ENCODE data around the gene CFAP77. TPM values are rescaled to one million over a fixed set of nuclear protein-coding genes. Genes with fewer than 3 reads are reported as not detected.

CFAP77 gene
- total and polyA plus RNA-seq, 2 of the 8 experiments (the other 6 are each of a cell fraction or from before 2014, with no cell fraction given), result 0.63 to 0.97 TPM

DNA sequence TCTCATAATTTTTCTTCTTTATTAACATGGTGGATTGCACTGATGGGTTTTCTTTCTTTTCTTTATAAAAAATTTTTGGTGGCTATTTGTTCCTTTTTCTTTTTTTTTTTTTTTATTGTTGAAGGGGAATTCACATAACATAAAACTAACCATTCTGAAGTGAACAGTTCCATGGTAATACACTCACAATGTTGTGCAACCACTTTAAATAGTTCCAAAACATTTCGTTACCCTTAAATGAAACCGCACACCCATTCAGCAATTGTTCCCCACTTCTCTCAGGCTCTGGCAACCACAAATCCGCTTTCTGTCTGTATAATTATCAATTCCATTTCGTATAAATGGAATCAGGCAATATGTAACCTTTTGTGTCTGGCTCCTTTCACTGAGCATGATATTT is 43.5 kb upstream of the CFAP77 start:
- Histone ChIP-seq H3K79me2 (ENCODE audit: control insufficient read depth in 1 of 2, insufficient read depth in 2 of 2, low read length in 2 of 2) (no peaks in the 10 kb centered on the region), H2AK5ac (ENCODE audit: low read depth, low read length) (no peak overlapping the region), H3K4me1 (replicated peaks in 1 of 4; ENCODE audit: control insufficient read depth in 3 of 4, insufficient read depth in 4 of 4, low read length in 3 of 4) (no peaks in the 10 kb centered on the region), H2BK5ac (ENCODE audit: low read depth, low read length) (no peak overlapping the region), H2BK12ac (ENCODE audit: low read depth, low read length) (no peak overlapping the region), H4K20me1 (replicated peaks in 1 of 2; ENCODE audit: control insufficient read depth in 1 of 2, insufficient read depth in 2 of 2, low read length in 2 of 2) (no peaks in the 10 kb centered on the region), H3K27me3 (replicated peaks in 1 of 4; ENCODE audit: control insufficient read depth in 3 of 4, extremely low read depth in 1 of 4, insufficient read depth in 3 of 4, low read length in 3 of 4) (no peaks in the 10 kb centered on the region), H4K91ac (replicated peaks; ENCODE audit: insufficient read length, low read length) (no peak overlapping the region), H3K79me1 (ENCODE audit: low read depth, low read length) (no peaks in the 10 kb centered on the region), H3K23me2 (ENCODE audit: low read depth, low read length) (no peaks in the 10 kb centered on the region), H2AFZ (ENCODE audit: low read length) (no peak overlapping the region), H4K8ac (ENCODE audit: extremely low read depth, insufficient read depth, low read length) (no peak overlapping the region), H3K4me2 (ENCODE audit: insufficient read depth in 1 of 2, low read depth in 2 of 2, low read length in 2 of 2) (no peak overlapping the region), H2BK120ac (replicated peaks; ENCODE audit: low read depth, low read length) (no peak overlapping the region), H3K14ac (ENCODE audit: insufficient read length) (no peak overlapping the region), H2BK15ac (ENCODE audit: low read length) (no peak overlapping the region), H3K4me3 (ENCODE audit: extremely low read depth in 1 of 4, insufficient read depth in 2 of 4, low read depth in 3 of 4, low read length in 4 of 4) (no peak overlapping the region), H3K36me3 (ENCODE audit: control insufficient read depth in 2 of 4, insufficient read depth in 4 of 4, low read length in 3 of 4) (no peaks in the 10 kb centered on the region), H4K5ac (ENCODE audit: insufficient read length, low read depth, low read length) (no peak overlapping the region), H3K56ac (replicated peaks; ENCODE audit: insufficient read length, low read depth, low read length) (no peak overlapping the region), H3K9me3 (ENCODE audit: insufficient read depth in 2 of 2, low read depth in 1 of 2, low read length in 1 of 2) (no peaks in the 10 kb centered on the region), H3K9ac (replicated peaks in 1 of 4; ENCODE audit: extremely low read depth in 1 of 4, low read depth in 3 of 4, low read length in 3 of 4) (no peak overlapping the region), H3K18ac (ENCODE audit: extremely low read depth, low read length) (no peak overlapping the region), H2BK20ac (ENCODE audit: low read length) (no peak overlapping the region), H3K27ac (ENCODE audit: low read depth, low read length) (no peak overlapping the region), H3K23ac (ENCODE audit: insufficient read length) (no peak overlapping the region), H3K4ac (replicated peaks; ENCODE audit: insufficient read length, low read depth, low read length) (no peak overlapping the region)
- 90% methylated on average over 4 of the region's 4 CpGs; no CpG with 5 or more reads in 1 of the 2 experiments for WGBS, 2 experiments (ENCODE audit: extremely low coverage in 1 of 2, insufficient coverage in 1 of 2, insufficient read length in 1 of 2, insufficient replicate concordance in 2 of 2, low coverage in 1 of 2, low lambda C conversion rate in 2 of 2, missing lambda C conversion rate in 1 of 2)
- ChIA-PET POLR2A (ENCODE audit: partially characterized antibody) (no interaction called here), CTCF (ENCODE audit: partially characterized antibody) (no interaction called here)
- FAIRE-seq, result no peak
- DNase-seq (ENCODE audit: low read depth in 1 of 2, low spot score in 2 of 2), result no peak
- TF ChIP-seq TAF1 (IDR thresholded peaks at IDR 0.05; ENCODE audit: low read depth, low read length) (no peak), BRCA1 (IDR thresholded peaks at IDR 0.05; ENCODE audit: low read depth, low read length) (no peak), SRF (IDR thresholded peaks at IDR 0.05; ENCODE audit: low read depth, low read length) (no peak), TAF7 (optimal IDR thresholded peaks at IDR 0.05; ENCODE audit: borderline replicate concordance, low read depth, low read length) (no peak), RAD21 (IDR thresholded peaks at IDR 0.05 in 1 of 2, conservative IDR thresholded peaks at IDR 0.05 in 1 of 2; ENCODE audit: low read depth in 2 of 2, low read length in 2 of 2) (no peak), SP1 (IDR thresholded peaks at IDR 0.05; ENCODE audit: low read depth, low read length) (no peak), MAFK (IDR thresholded peaks at IDR 0.05; ENCODE audit: low read depth, low read length) (no peak), YY1 (IDR thresholded peaks at IDR 0.05; ENCODE audit: low read depth, low read length) (no peak), KDM5A (IDR thresholded peaks at IDR 0.05; ENCODE audit: low read length) (no peak), SIRT6 (IDR thresholded peaks at IDR 0.05; ENCODE audit: low read length) (no peak), CEBPB (IDR thresholded peaks at IDR 0.05; ENCODE audit: low read depth, low read length) (no peak), CREB1 (IDR thresholded peaks at IDR 0.05) (no peak), CBX8 (IDR thresholded peaks at IDR 0.05; ENCODE audit: borderline replicate concordance, low read depth, low read length) (no peak), ZNF274 (IDR thresholded peaks at IDR 0.05; ENCODE audit: borderline replicate concordance, extremely low read depth, low read length) (no peak), RBBP5 (IDR thresholded peaks at IDR 0.05; ENCODE audit: borderline replicate concordance, low read depth, low read length) (no peak), EGR1 (IDR thresholded peaks at IDR 0.05; ENCODE audit: borderline replicate concordance, low read depth, low read length) (no peak), SAP30 (IDR thresholded peaks at IDR 0.05; ENCODE audit: insufficient read depth, insufficient replicate concordance, low read length) (no peak)

Measured in H1 (cell line).